GM19025 (cell line): ENCODE results near the gene FSIP2.
"Not testable (repeated sequence)": the region's sequence is repeated elsewhere in the genome, so short reads cannot be mapped to it uniquely, and the experiment has no call there.

Experiments used
- ATAC-seq: cut with Tn5 transposase; IDR thresholded peaks from one replicate; pipeline ENCODE4 v1.9.1; 2021; ENCODE audit warnings: mild to moderate bottlenecking, low read depth, moderate library complexity; ENCODE audit not compliant: unreplicated experiment

The FSIP2 gene

DNA sequence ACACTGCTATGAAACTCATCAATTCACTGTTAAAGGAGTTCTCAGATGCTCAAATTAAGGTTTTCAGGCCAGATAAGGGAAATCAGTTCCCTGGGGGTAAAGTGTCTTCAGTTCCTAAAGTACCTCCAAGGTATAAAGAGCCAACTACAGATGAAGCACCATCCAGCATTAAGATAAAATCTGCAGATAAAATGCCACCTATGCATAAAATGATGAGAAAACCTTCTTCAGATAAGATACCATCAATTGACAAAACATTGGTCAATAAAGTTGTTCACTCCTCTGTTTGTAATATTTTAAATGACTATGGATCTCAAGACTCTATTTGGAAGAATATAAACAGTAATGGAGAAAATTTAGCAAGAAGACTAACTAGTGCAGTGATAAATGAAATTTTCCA lies 68.2 kb downstream of the FSIP2 start:
- ATAC-seq: no peak

DNA sequence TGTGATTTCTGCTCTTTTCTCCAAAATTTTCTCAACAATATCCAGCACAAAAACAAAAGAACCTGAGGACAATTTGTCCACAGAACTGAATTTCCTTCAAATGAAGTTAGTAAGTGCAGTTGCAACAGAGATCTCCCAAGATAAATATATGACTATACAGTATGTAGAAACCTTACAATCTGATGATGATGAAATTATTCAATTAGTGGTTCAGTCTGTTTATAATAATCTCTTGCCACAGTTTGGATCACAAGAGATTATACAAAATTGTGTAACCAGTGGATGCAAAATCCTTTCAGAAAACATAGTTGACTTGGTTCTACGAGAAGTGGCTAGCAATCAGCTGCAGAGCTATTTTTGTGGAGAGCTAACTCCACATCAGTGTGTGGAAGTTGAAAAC lies 68.7 kb downstream of the FSIP2 start:
- no peak for ATAC-seq

DNA sequence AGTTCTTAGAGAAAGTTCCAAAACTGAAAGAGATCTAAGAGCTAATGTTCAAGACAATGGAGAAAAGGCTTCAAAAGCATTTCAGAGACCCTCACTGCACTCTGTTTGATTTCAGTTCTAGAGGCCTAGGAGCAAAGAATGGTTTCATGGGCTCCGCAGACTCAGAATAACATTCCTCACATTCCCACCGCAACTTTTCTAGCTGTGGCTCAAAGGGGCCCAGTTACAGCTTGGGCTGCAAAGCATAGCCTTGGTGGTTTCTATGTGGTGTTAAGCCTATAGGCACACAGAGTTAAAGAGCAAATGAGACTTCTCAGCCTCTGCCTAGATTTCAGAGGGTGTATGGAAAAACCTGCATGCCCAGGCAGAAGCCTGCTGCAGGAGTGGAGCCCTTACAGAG lies 73.0 kb downstream of the FSIP2 start:
- no peak for ATAC-seq

DNA sequence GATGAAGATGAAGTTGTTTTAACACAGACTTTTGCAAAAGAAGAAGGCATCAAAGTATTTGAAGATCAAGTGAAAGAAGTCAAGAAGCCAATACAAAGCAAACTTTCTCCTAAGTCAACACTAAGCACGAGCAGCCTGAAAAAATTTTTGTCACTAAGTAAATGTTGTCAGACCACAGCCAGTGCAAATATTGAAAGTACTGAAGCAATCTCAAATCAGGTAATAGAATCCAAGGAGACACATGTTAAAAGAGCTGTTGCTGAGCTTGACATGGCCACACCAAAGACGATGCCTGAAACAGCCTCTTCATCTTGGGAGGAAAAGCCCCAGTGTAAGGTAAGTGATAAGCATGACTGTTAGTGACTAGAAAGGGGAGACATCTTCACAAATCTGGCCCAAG lies 75.1 kb downstream of the FSIP2 start:
- ATAC-seq: no peak

DNA sequence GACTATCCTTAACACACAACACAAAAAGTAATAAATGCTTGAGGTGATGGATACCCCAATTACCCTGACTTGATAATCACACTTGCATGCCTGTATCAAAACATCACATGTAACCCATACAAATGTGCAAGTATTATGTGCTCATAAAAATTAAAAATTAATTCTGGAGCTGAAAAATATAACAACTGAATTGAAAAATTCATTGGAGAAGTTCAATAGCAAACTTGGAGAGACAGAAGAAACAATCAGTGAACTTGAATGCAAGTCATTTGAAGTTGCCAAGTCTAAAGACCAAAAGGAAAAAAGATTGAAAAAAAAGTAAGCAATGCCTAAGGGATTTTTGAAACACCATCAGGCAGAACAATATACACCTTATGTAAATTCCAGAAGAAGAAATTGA lies 79.4 kb downstream of the FSIP2 start:
- ATAC-seq: no peak

DNA sequence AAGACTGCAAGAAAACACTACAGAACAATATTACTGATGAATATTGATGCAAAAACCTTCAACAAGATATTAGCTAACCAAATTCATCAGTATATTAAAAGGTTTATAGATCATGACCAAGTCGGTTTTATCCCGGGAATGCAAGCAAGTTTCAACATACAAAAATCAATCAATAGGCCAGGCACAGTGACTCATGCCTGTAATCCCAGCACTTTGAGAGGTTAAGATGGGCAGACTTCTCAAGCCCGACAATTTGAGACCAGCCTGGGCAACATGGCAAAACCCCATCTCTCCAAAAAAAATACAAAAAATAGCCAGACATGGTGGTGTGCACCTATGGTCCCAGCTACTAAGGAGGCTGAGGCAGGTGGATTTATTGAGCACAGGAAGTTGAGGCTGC lies 82.9 kb downstream of the FSIP2 start:
- no peak for ATAC-seq

DNA sequence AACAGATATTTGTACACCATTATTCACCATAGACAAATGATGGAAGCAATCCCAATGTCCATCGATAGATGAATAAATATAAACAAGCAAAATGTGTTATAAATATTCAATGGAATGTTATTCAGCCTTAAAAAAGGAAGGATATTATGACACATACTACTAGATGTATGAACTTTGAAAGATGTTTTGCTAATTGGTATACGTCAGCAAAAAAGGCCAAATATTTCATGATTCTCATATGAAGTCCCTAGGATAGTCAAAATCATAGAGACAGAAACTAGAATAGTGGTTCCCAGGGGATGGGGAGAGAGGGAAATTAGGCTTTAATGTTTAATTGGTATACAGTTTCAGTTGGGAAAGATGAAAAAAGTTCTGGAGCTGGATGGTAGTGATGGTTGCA lies 85.2 kb downstream of the FSIP2 start:
- ATAC-seq: no peak

DNA sequence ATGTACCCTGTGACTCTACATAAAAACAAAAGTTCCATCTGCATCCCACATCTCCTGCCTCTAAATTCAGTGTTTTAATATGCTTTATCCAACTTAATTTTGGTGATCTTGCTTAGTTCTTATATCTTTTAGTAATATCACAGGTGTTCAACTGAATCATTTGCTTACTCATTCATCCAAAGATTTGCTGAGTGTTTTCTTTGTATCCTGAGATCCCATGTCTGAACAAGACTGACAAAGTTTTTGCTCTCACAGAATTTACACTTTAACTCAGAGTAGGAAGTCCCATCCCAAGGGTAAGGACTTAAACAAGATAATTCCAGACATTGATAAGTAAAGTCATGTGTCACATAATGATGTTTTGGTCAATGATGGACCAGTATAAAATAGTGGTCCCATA lies 87.0 kb downstream of the FSIP2 start:
- no peak for ATAC-seq

DNA sequence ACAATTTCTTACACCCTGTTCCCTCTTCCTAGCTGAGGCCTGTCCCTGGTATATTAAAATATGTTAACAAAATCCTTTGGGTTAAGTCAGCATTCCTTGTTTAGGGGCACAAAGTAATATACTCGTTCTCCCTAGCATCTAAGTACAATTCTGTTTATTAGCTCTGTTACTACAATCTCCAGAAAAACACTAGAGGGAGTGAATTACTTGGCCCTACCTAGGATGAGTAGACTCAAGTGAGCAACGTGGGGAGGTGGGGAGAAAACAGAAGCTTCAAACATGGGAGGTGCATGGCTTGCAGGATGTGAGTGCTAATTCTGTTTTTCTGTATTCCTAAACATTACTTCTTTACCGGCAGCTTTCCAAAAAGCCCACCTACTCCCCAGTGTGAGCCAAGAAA lies 89.7 kb downstream of the FSIP2 start:
- ATAC-seq: no peak

DNA sequence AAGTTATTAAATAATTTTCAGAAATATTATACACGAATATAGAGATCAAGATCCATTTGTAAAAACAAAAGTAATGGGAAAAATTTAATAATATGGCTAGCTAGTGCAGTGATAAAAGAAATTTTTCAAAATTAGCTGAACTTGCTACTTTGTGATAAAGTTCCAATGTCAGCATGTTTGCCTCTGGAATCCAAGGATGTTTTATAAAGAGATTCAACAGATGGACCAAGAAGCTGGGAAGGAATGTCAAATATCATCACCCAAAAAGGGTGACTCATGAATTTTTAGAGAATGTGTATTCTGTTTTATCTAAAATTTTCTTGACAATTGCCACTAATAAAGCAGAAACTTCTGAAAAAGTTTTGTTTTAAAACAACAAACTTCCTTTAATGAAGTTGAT lies 95.3 kb downstream of the FSIP2 start:
- no peak for ATAC-seq

DNA sequence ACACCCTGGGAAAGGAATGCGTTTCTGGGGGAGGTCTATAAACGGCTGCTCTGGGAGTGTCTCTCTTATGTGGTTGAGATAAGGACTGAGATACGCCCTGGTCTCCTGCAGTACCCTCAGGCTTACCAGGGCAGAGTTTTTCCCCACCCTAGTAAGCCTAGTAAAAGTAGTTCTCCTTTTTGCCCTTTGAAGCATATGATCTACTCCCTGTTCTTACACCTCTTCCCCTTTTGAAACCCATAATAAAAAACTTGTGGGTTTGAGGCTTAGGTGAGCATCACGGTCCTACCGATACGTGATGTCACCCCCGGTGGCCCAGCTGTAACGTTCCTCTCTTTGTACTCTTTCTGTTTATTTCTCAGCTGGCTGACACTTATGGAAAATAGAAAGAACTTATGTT lies 97.4 kb downstream of the FSIP2 start:
- no peak for ATAC-seq

DNA sequence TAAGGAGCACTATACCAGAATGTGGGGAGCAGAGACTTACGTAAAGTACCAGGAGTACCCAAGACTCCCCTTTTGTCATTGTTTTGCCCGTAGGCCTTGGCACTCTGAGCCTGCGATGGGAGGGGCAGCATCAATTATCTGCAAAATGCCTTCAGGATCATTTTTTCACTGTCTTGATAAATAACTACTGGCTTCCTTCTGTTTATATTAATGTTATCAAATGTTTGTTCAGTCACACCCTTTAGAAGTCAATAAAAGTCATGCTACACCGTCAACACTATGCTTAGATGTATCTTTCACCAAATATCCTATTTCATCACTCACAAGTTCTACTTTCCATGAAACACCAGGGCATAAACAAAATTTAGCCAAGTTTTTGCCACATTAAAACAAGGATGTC lies 116.3 kb downstream of the FSIP2 start:
- no peak for ATAC-seq

DNA sequence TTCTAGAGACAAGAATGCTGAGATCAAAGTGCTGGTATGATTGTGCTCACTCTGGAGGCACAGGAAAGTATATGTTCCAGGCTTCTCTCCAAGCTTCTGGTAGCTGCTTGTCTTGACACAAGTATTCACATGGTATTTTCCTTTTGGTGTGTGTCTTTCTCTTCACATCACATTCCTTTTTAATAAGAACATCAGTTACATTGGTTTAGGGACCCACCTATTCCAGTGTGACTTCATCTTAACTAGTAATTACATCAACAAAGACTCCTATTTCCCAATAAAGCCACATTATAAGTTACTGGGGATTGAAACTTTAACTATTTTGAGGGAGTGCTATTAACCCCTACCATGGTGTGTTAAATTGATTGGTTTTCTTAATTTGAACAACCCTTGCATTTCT lies 119.1 kb downstream of the FSIP2 start:
- no peak for ATAC-seq

DNA sequence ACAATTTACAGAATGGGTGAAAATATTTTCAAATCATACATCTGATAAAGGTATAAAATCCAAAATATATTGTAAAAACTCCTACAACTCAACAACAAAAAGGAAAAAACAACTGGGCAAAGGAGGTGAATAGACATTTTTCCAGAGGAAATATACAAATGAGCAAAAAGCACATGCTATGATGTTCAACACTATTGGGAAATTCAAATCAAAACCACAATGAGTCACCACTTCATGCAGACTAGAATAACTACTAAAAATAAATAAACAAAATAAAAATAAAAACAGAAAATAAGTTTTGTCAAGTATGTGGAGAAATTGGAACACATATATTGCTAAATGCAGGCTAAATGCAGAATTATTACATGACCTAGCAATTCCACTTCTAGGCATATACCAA lies 120.9 kb downstream of the FSIP2 start:
- ATAC-seq: no peak

DNA sequence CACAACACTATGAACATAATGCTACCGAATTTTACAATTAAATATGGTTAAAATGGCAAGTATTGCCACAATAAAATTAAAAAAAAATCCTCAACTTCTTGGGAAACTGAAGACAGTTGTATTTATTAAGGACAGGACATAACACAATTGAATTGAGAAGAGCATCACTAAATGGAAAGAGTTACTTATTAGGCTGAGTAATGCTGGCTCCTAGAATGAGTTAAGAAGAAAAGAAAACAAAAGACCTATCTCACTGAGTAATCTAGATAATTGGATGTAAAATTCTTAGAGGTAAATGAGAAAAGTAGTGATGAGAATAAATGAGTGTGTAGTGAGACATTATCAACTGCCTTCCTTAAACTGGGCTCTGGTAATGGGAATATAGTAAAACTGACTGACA lies 121.7 kb downstream of the FSIP2 start:
- ATAC-seq: no peak

DNA sequence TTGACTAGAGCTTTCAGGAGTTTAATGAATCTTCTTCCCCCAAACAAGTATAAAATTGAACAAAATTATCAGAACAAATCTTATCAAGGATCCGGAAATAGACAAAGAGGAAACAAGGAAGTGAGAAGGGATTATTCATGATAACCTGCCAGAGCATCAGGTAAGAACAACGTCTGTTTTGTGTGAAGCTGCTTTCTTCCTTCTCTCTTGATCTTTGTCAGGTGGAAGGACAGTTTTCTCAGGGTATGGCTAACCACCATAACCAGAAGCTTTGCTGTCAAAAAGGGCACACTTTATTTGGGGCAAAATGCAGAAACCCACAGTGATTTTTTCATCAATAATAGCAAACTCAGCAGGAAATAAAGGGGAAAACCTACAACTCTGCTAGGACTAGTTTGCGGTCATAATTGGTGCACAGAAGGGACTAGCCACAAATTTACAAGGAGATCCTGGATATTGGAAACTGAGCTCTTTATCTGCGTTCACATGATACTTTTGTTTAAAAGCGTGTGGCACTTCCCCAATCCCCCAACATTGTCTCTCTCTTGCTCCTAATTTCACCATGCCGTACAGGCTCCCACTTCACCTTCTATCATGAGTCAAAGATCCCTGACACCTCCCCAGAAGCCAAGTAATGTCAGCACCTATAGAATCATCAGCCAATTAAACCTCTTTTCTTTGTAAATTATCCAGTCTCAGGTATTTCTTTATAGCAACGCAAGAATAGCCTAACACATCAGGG lies 124.2 kb downstream of the FSIP2 start:
- ATAC-seq: no peak

DNA sequence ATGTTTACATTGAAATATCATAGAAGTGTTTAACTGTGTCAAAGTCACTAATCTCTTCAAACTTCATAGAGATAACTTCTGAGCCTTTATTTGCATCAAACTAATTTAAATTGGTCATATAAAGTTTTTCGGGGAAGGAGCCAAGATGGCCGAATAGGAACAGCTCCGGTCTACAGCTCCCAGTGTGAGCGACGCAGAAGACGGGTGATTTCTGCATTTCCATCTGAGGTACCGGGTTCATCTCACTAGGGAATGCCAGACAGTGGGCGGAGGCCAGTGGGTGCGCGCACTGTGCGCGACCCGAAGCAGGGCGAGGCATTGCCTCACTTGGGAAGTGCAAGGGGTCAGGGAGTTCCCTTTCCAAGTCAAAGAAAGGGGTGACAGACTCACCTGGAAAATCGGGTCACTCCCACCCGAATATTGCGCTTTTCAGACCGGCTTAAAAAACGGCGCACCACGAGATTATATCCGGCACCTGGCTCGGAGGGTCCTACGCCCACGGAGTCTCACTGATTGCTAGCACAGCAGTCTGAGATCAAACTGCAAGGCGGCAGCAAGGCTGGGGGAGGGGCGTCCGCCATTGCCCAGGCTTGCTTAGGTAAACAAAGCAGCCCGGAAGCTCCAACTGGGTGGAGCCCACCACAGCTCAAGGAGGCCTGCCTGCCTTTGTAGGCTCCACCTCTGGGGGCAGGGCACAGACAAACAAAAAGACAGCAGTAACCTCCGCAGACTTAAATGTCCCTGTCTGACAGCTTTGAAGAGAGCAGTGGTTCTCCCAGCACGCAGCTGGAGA lies 126.1 kb downstream of the FSIP2 start:
- ATAC-seq: not testable (repeated sequence)

DNA sequence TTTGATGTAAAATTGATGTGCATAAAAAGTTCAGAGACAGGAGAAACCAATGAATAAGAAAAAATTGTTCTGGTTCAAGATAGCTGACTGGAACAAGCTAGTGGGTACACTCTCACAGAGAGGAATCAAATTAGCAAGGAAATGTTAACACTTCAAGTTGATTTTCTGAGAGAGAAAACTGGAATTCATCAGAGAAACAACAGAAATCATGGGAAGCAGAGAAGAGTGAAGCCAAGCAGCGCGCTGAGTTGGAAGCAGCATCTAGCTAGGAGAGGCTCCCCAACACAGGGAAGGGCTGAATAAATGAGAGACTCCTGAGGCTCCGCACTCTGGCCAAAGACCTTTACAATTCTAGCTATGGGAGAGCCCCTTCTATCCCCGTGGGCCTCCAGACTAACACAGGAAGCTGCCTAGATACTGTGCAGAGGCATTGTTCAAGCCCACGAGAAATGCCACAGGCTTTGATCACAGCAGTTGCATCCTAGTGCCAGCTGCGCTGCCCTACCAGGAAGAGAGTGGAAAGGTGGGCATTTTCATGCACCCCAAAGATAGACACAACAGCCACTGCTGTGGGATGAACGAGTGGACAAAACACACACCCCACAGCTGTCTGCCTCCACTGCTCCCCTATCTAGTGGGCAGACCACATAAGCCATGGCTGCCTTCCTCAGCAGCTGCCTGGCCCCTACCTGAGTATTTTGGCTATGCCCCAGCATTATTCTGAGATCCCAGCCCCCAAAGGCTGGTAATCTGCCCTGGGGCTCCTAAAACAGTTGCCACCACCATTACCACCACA lies 136.7 kb downstream of the FSIP2 start:
- ATAC-seq: no peak

DNA sequence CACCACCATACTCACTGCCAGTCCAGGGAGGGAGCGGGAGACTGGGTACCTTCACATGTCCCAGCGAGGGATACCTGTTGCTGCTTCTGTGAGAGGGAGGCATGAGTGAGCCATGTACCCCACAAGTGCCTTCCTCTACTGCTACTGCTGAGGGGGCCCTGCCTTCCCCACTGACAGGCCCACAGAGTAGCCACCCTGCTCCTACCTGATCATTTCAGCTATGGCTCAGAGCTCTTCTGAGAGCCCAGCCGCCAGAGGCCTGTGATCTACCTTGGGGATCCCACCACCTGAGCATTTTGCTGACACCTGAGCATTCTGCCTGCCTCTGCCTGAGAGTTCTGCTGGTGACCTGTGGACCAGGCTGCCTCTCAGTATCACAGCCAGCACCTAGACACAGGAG lies 137.6 kb downstream of the FSIP2 start:
- ATAC-seq: no peak

DNA sequence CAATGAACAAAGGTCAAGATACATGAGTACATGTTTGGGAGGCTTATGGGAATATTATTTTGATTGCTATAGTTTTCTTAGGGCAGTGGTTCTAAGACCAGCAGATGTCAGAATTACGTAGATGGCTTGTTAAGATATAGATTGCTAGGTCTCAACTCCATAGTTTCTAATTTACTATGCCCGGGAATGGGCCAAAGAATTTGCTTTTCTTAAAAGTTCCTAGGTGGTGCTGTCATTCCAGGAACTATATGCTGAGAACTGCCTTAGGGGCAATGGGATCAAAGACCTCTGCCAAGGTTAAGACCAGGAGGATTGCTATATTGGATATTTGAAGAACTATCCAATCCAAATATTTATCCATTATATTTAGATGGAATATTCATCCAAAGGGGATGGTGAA lies 141.8 kb downstream of the FSIP2 start:
- no peak for ATAC-seq
